GM12878 (cell line): Measurements from ENCODE around the gene OOSP4B. TPM values are rescaled to one million over a fixed set of nuclear protein-coding genes. Genes with fewer than 3 reads are reported as not detected.

Source experiments
- polyA plus RNA-seq, 11 experiments: library from polyadenylated mRNA; depleted of rRNA in 4 of 11; unstranded in 6 of 11; stranded (reverse) in 5 of 11; fragments of >200 nt; fragmentation: Nextera tagmentation in 4 of 11; fragmentation: Illumina TruSeq in 1 of 11; extraction: Ambion mirVana in 4 of 11; extraction: Trizol in 1 of 11; gene quantifications; 1 replicate in 1 of 11; 2 replicates in 10 of 11; pipeline versions ENCODE4 v1.2.1 to v1.2.3, GENCODE V29; 2011 to 2016; ENCODE audit warnings: inconsistent platforms in 2 of 11, missing spikeins in 2 of 11, low read depth in 1 of 11
- total RNA-seq, 4 experiments: library from RNA; depleted of rRNA in 3 of 4; stranded (reverse); fragments of >200 nt in 3 of 4; fragmentation: Illumina TruSeq in 1 of 4; extraction: Trizol in 1 of 4; gene quantifications; 2 replicates each; pipeline versions ENCODE4 v1.2.1 to v1.2.3, GENCODE V29; 2013 to 2021

Gene OOSP4B
- total and polyA plus RNA-seq, 10 of the 15 experiments (the other 5 are each of a cell fraction or from before 2014, with no cell fraction given) = not detected

Other genes starting within 250 kb of the OOSP4B start
Only the 7 nearest of the 11 such genes appear.
- not detected in 2 replicates for gene TCN1, start 150.7 kb upstream of the OOSP4B start, total RNA-seq (2014; rRNA removed)
- not detected in 2 replicates for gene TCN1, start 150.7 kb upstream of the OOSP4B start, total RNA-seq (2014; rRNA removed; fragmentation: Illumina TruSeq; extraction: Trizol)
- gene TCN1, start 150.7 kb upstream of the OOSP4B start, total RNA-seq (2021) = not detected in 2 replicates
- gene TCN1, start 150.7 kb upstream of the OOSP4B start, polyA plus RNA-seq (2011; rRNA removed) = not detected in 2 replicates
- gene TCN1, start 150.7 kb upstream of the OOSP4B start, polyA plus RNA-seq (2014; fragmentation: Illumina TruSeq; extraction: Trizol) = not detected in 2 replicates
- gene TCN1, start 150.7 kb upstream of the OOSP4B start, polyA plus RNA-seq (2014; fragmentation: Nextera tagmentation; extraction: Ambion mirVana) = not detected
- gene TCN1, start 150.7 kb upstream of the OOSP4B start, polyA plus RNA-seq (2014; rRNA removed) = not detected in 2 replicates
- gene TCN1, start 150.7 kb upstream of the OOSP4B start, polyA plus RNA-seq (2016; fragmentation: Nextera tagmentation; extraction: Ambion mirVana) = not detected
- not detected in 2 replicates for gene OOSP3, start 138.4 kb upstream of the OOSP4B start, total RNA-seq (2014; rRNA removed)
- not detected in 2 replicates for gene OOSP3, start 138.4 kb upstream of the OOSP4B start, total RNA-seq (2014; rRNA removed; fragmentation: Illumina TruSeq; extraction: Trizol)
- gene OOSP3, start 138.4 kb upstream of the OOSP4B start, total RNA-seq (2021) = not detected in 2 replicates
- gene OOSP3, start 138.4 kb upstream of the OOSP4B start, polyA plus RNA-seq (2011; rRNA removed) = not detected in 2 replicates
- not detected in 2 replicates for gene OOSP3, start 138.4 kb upstream of the OOSP4B start, polyA plus RNA-seq (2014; fragmentation: Illumina TruSeq; extraction: Trizol)
- gene OOSP3, start 138.4 kb upstream of the OOSP4B start, polyA plus RNA-seq (2014; fragmentation: Nextera tagmentation; extraction: Ambion mirVana) = under 1 TPM in 1 of 2 experiments, not detected in 1; 0.07 TPM
- not detected in 2 replicates for gene OOSP3, start 138.4 kb upstream of the OOSP4B start, polyA plus RNA-seq (2014; rRNA removed)
- not detected for gene OOSP3, start 138.4 kb upstream of the OOSP4B start, polyA plus RNA-seq (2016; fragmentation: Nextera tagmentation; extraction: Ambion mirVana)
- gene OOSP1, start 78.7 kb upstream of the OOSP4B start, total RNA-seq (2014; rRNA removed) = not detected in 2 replicates
- not detected in 2 replicates for gene OOSP1, start 78.7 kb upstream of the OOSP4B start, total RNA-seq (2014; rRNA removed; fragmentation: Illumina TruSeq; extraction: Trizol)
- gene OOSP1, start 78.7 kb upstream of the OOSP4B start, total RNA-seq (2021) = not detected in 2 replicates
- not detected in 2 replicates for gene OOSP1, start 78.7 kb upstream of the OOSP4B start, polyA plus RNA-seq (2011; rRNA removed)
- gene OOSP1, start 78.7 kb upstream of the OOSP4B start, polyA plus RNA-seq (2014; fragmentation: Illumina TruSeq; extraction: Trizol) = not detected in 2 replicates
- gene OOSP1, start 78.7 kb upstream of the OOSP4B start, polyA plus RNA-seq (2014; fragmentation: Nextera tagmentation; extraction: Ambion mirVana) = not detected
- not detected in 2 replicates for gene OOSP1, start 78.7 kb upstream of the OOSP4B start, polyA plus RNA-seq (2014; rRNA removed)
- gene OOSP1, start 78.7 kb upstream of the OOSP4B start, polyA plus RNA-seq (2016; fragmentation: Nextera tagmentation; extraction: Ambion mirVana) = not detected
- gene OOSP4A, start 53.1 kb upstream of the OOSP4B start, total RNA-seq (2014; rRNA removed) = not detected in 2 replicates
- gene OOSP4A, start 53.1 kb upstream of the OOSP4B start, total RNA-seq (2014; rRNA removed; fragmentation: Illumina TruSeq; extraction: Trizol) = not detected in 2 replicates
- gene OOSP4A, start 53.1 kb upstream of the OOSP4B start, total RNA-seq (2021) = not detected in 2 replicates
- gene OOSP4A, start 53.1 kb upstream of the OOSP4B start, polyA plus RNA-seq (2011; rRNA removed) = not detected in 2 replicates
- not detected in 2 replicates for gene OOSP4A, start 53.1 kb upstream of the OOSP4B start, polyA plus RNA-seq (2014; fragmentation: Illumina TruSeq; extraction: Trizol)
- not detected for gene OOSP4A, start 53.1 kb upstream of the OOSP4B start, polyA plus RNA-seq (2014; fragmentation: Nextera tagmentation; extraction: Ambion mirVana)
- not detected in 2 replicates for gene OOSP4A, start 53.1 kb upstream of the OOSP4B start, polyA plus RNA-seq (2014; rRNA removed)
- gene OOSP4A, start 53.1 kb upstream of the OOSP4B start, polyA plus RNA-seq (2016; fragmentation: Nextera tagmentation; extraction: Ambion mirVana) = not detected
- gene OOSP2, start 23.2 kb downstream of the OOSP4B start, total RNA-seq (2014; rRNA removed) = not detected in 2 replicates
- not detected in 2 replicates for gene OOSP2, start 23.2 kb downstream of the OOSP4B start, total RNA-seq (2014; rRNA removed; fragmentation: Illumina TruSeq; extraction: Trizol)
- gene OOSP2, start 23.2 kb downstream of the OOSP4B start, total RNA-seq (2021) = not detected in 2 replicates
- gene OOSP2, start 23.2 kb downstream of the OOSP4B start, polyA plus RNA-seq (2011; rRNA removed) = not detected in 2 replicates
- not detected in 2 replicates for gene OOSP2, start 23.2 kb downstream of the OOSP4B start, polyA plus RNA-seq (2014; fragmentation: Illumina TruSeq; extraction: Trizol)
- gene OOSP2, start 23.2 kb downstream of the OOSP4B start, polyA plus RNA-seq (2014; fragmentation: Nextera tagmentation; extraction: Ambion mirVana) = not detected
- not detected in 2 replicates for gene OOSP2, start 23.2 kb downstream of the OOSP4B start, polyA plus RNA-seq (2014; rRNA removed)
- not detected for gene OOSP2, start 23.2 kb downstream of the OOSP4B start, polyA plus RNA-seq (2016; fragmentation: Nextera tagmentation; extraction: Ambion mirVana)
- not detected in 2 replicates for gene MS4A3, start 39.5 kb downstream of the OOSP4B start, total RNA-seq (2014; rRNA removed)
- not detected in 2 replicates for gene MS4A3, start 39.5 kb downstream of the OOSP4B start, total RNA-seq (2014; rRNA removed; fragmentation: Illumina TruSeq; extraction: Trizol)
- gene MS4A3, start 39.5 kb downstream of the OOSP4B start, total RNA-seq (2021) = 0.13 TPM in 1 of 2 replicates, not detected in the other
- not detected in 2 replicates for gene MS4A3, start 39.5 kb downstream of the OOSP4B start, polyA plus RNA-seq (2011; rRNA removed)
- gene MS4A3, start 39.5 kb downstream of the OOSP4B start, polyA plus RNA-seq (2014; fragmentation: Illumina TruSeq; extraction: Trizol) = not detected in 2 replicates
- not detected for gene MS4A3, start 39.5 kb downstream of the OOSP4B start, polyA plus RNA-seq (2014; fragmentation: Nextera tagmentation; extraction: Ambion mirVana)
- not detected in 2 replicates for gene MS4A3, start 39.5 kb downstream of the OOSP4B start, polyA plus RNA-seq (2014; rRNA removed)
- not detected for gene MS4A3, start 39.5 kb downstream of the OOSP4B start, polyA plus RNA-seq (2016; fragmentation: Nextera tagmentation; extraction: Ambion mirVana)
- gene MS4A2, start 71.5 kb downstream of the OOSP4B start, total RNA-seq (2014; rRNA removed) = not detected in 2 replicates
- gene MS4A2, start 71.5 kb downstream of the OOSP4B start, total RNA-seq (2014; rRNA removed; fragmentation: Illumina TruSeq; extraction: Trizol) = not detected in 2 replicates
- gene MS4A2, start 71.5 kb downstream of the OOSP4B start, total RNA-seq (2021) = not detected in 2 replicates
- gene MS4A2, start 71.5 kb downstream of the OOSP4B start, polyA plus RNA-seq (2011; rRNA removed) = not detected in 2 replicates
- gene MS4A2, start 71.5 kb downstream of the OOSP4B start, polyA plus RNA-seq (2014; fragmentation: Illumina TruSeq; extraction: Trizol) = not detected in 2 replicates
- gene MS4A2, start 71.5 kb downstream of the OOSP4B start, polyA plus RNA-seq (2014; fragmentation: Nextera tagmentation; extraction: Ambion mirVana) = not detected
- not detected in 2 replicates for gene MS4A2, start 71.5 kb downstream of the OOSP4B start, polyA plus RNA-seq (2014; rRNA removed)
- gene MS4A2, start 71.5 kb downstream of the OOSP4B start, polyA plus RNA-seq (2016; fragmentation: Nextera tagmentation; extraction: Ambion mirVana) = not detected